Measurements from ENCODE around the gene PROS1.

DNA sequence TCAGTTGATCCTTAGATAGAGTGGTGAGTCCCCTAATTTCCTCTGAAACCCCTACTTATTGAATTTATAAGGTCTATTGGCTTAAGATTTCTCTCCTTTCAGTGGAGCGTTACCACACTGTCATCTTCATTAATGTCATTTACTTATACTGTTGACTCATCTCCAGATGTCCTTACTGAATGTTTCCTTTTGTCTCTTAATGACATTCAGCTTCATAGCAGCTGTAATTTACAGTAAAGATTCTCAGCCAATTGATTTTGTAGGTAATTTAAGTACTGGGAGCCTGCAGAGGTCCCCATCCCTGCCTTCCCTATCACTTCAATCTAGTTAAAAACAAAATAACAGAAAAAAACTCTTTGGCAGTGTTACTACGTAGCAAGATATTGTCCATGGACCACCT, 35.9 kb upstream of the PROS1 start:
- TF ChIP-seq, protein P1, sequence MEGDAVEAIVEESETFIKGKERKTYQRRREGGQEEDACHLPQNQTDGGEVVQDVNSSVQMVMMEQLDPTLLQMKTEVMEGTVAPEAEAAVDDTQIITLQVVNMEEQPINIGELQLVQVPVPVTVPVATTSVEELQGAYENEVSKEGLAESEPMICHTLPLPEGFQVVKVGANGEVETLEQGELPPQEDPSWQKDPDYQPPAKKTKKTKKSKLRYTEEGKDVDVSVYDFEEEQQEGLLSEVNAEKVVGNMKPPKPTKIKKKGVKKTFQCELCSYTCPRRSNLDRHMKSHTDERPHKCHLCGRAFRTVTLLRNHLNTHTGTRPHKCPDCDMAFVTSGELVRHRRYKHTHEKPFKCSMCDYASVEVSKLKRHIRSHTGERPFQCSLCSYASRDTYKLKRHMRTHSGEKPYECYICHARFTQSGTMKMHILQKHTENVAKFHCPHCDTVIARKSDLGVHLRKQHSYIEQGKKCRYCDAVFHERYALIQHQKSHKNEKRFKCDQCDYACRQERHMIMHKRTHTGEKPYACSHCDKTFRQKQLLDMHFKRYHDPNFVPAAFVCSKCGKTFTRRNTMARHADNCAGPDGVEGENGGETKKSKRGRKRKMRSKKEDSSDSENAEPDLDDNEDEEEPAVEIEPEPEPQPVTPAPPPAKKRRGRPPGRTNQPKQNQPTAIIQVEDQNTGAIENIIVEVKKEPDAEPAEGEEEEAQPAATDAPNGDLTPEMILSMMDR (IDR thresholded peaks at IDR 0.05): no peak
- TF ChIP-seq POLR2AphosphoS5 (IDR thresholded peaks at IDR 0.05) (no peak), EP300 (IDR thresholded peaks at IDR 0.05) (no peak)
